Transverse colon (tissue), 4 donors: ENCODE measurements around the gene CAMTA1. TPM values are rescaled to one million over a fixed set of nuclear protein-coding genes. Genes with fewer than 3 reads are reported as not detected.
A peak's percentile ranks its signal among the peaks of the same experiment; 100 is the strongest.

Experiments
- DNase-seq: peaks from one replicate; pipeline ENCODE4 v3.0.0-alpha.2; 2019
- H3K27ac ChIP-seq, 4 donors: fragments of 200-600 bp; sonication (generic); 2 replicates each; pipeline ENCODE4 v1.5.1; 2016 to 2018; ENCODE audit warnings: inconsistent platforms in 4 of 4
- H3K27me3 ChIP-seq: fragments of 200-600 bp; sonication (generic); 2 replicates; pipeline ENCODE4 v1.5.1; 2017; ENCODE audit warnings: inconsistent platforms
- H3K36me3 ChIP-seq, 4 donors: fragments of 200-600 bp; sonication (generic); 2 replicates each; pipeline ENCODE4 v1.5.1; 2017 to 2019; ENCODE audit warnings: inconsistent platforms in 4 of 4
- H3K4me1 ChIP-seq, 4 donors: fragments of 200-600 bp; sonication (generic); 2 replicates each; pipeline ENCODE4 v1.5.1; 2017 to 2020; ENCODE audit warnings: inconsistent platforms in 4 of 4
- H3K4me3 ChIP-seq, 4 donors: fragments of 200-600 bp; sonication (generic); 1 replicate in 1 of 4; 2 replicates in 3 of 4; pipeline versions ENCODE4 v1.5.1 to v1.6.1; 2017 to 2019; ENCODE audit warnings: inconsistent platforms in 4 of 4
- H3K9me3 ChIP-seq, 2 donors: fragments of 200-600 bp; sonication (generic); 2 replicates each; pipeline ENCODE4 v1.5.1; 2017 to 2019; ENCODE audit warnings: inconsistent platforms in 2 of 2
- CTCF ChIP-seq, 5 experiments: fragments of 200-600 bp in 3 of 5; fragments of 450-650 bp in 2 of 5; sonication (generic) in 3 of 5; IDR thresholded peaks; 1 replicate in 2 of 5; 2 replicates in 3 of 5; pipeline ENCODE4 v1.5.1; 2016 to 2017; ENCODE audit warnings: antibody characterized with exemption in 5 of 5, inconsistent platforms in 3 of 5, mild to moderate bottlenecking in 2 of 5, moderate library complexity in 1 of 5
- EP300 ChIP-seq: sonication (generic); formaldehyde crosslinking; IDR thresholded peaks from one replicate; pipeline ENCODE4 v1.6.1; 2017; ENCODE audit warnings: antibody characterized with exemption, low read depth
- POLR2A ChIP-seq: fragments of 450-650 bp; IDR thresholded peaks from one replicate; pipeline ENCODE4 v1.6.1; 2016; ENCODE audit warnings: antibody characterized with exemption, mild to moderate bottlenecking, moderate library complexity
- POLR2AphosphoS5 ChIP-seq, 3 donors: sonication (generic); formaldehyde crosslinking; IDR thresholded peaks; one replicate each; pipeline ENCODE4 v1.6.1; 2016; ENCODE audit warnings: antibody characterized with exemption in 3 of 3
- WGBS, 2 donors: methylation state at CpG; one replicate each; pipeline ENCODE4 v1.1.5; 2018; ENCODE audit warnings: low coverage in 1 of 2; 5-methylcytosine and 5-hydroxymethylcytosine counted together
- in situ Hi-C, 4 donors: fragments of 200-750 bp; cut with MboI; loops; one replicate each; pipeline versions ENCODE4 v1.15.0 to v1.15.1; 2017; ENCODE audit warnings: low sequenced_read_pairs in 3 of 4, low pct_ligation_motif_present in 1 of 4, low pct_unique_long_range_greater_than_20kb in 1 of 4
- intact Hi-C: fragments of 100-400 bp; cut with DNase I; formaldehyde crosslinking; loops from one replicate; pipeline ENCODE4 v1.15.1; 2023; ENCODE audit warnings: low total_unique reads
- total RNA-seq, 4 donors: library from RNA; depleted of rRNA; stranded (reverse); fragments of >200 nt; gene quantifications; one replicate each; pipeline ENCODE4 v1.1.0, GENCODE V29; 2016

The CAMTA1 gene
- total RNA-seq, 4 donors from 2014 or later: 93.8 to 268 (median 130) TPM

- H3K27me3 ChIP-seq: no peaks in the 10 kb centered on the region
- TF ChIP-seq EP300 (no peak), POLR2A (no peak), CTCF (IDR thresholded peaks at IDR 0.05) (no peak), POLR2AphosphoS5 (IDR thresholded peaks at IDR 0.05) (no peak)
These were observed 2.0 kb upstream of the CAMTA1 start for GRCh38 chr1:6783221-6783620.

GRCh38 chr1:6783936-6784559, 1.2 kb upstream of the CAMTA1 start:
- 1 to 3% methylated on average over 5 to 23 of the region's 40 CpGs for WGBS, 2 donors
- no peak for DNase-seq
- Histone ChIP-seq H3K4me1 (peaks cover 4 to 28% (median 21%) of the 10 kb centered on the region in 4 donors), H3K27ac (peak overlapping the region; percentile 97 to 100 (median 98)), H3K27me3 (no peaks in the 10 kb centered on the region), H3K36me3 (no peaks in the 10 kb centered on the region), H3K9me3 (no peaks in the 10 kb centered on the region), H3K4me3 (peak overlapping the region; percentile 75 to 99 (median 84))
- in situ Hi-C loops: no loop called here
- intact Hi-C loops: no loop called here
- TF ChIP-seq CTCF (IDR thresholded peaks at IDR 0.05) (no peak), POLR2AphosphoS5 (IDR thresholded peaks at IDR 0.05) (peak in 1 of 3 donors; percentile 67)

More at GRCh38 chr1:6783221-6783620, 2.0 kb upstream of the CAMTA1 start:
- in situ Hi-C loops: no loop called here
- WGBS, 2 donors: 97 to 100% methylated on average over 2 to 4 of the region's 4 CpGs
- Histone ChIP-seq H3K9me3 (no peaks in the 10 kb centered on the region), H3K4me3 (peak overlapping the region in 1 of 4 donors; percentile 99), H3K27ac (peak overlapping the region in 2 of 4 donors; percentile 97 to 98), H3K36me3 (no peaks in the 10 kb centered on the region), H3K4me1 (peaks cover 4 to 22% (median 21%) of the 10 kb centered on the region in 4 donors)
- DNase-seq: no peak
- intact Hi-C loops: no loop called here

- Histone ChIP-seq H3K27me3 (no peaks in the 10 kb centered on the region), H3K4me3 (peak overlapping the region; percentile 75 to 99 (median 84)), H3K9me3 (no peaks in the 10 kb centered on the region), H3K4me1 (peaks cover 4 to 30% (median 21%) of the 10 kb centered on the region in 4 donors), H3K36me3 (no peaks in the 10 kb centered on the region), H3K27ac (peak overlapping the region; percentile 97 to 100 (median 98))
- peak; percentile 100 for DNase-seq
- WGBS, 2 donors: 0% methylated on average over 61 of the region's 79 CpGs; no CpG with 5 or more reads in 1 of the 2 donors
- intact Hi-C loops (no loop called here), in situ Hi-C loops (no loop called here)
- peak; percentile 96 for TF ChIP-seq POLR2A
- peak; percentile 83 to 97 (median 97) for TF ChIP-seq POLR2AphosphoS5 (IDR thresholded peaks at IDR 0.05)
- no peak for TF ChIP-seq CTCF (IDR thresholded peaks at IDR 0.05)
- no peak for TF ChIP-seq EP300
These were observed 515 bp upstream of the CAMTA1 start for GRCh38 chr1:6784560-6785317.

GRCh38 chr1:6785728-6786505, 663 bp downstream of the CAMTA1 start:
- 1% methylated on average over 43 of the region's 78 CpGs; no CpG with 5 or more reads in 1 of the 2 donors for WGBS, 2 donors
- in situ Hi-C loops: no loop called here
- peaks cover 4 to 30% (median 21%) of the 10 kb centered on the region in 4 donors for H3K4me1 ChIP-seq
- intact Hi-C loops: no loop called here
- H3K27ac ChIP-seq: peak overlapping the region; percentile 70 to 88 (median 80)
- H3K36me3 ChIP-seq: no peaks in the 10 kb centered on the region
- H3K9me3 ChIP-seq: no peaks in the 10 kb centered on the region
- TF ChIP-seq POLR2A (no peak), POLR2AphosphoS5 (IDR thresholded peaks at IDR 0.05) (no peak), EP300 (no peak), CTCF (IDR thresholded peaks at IDR 0.05) (no peak)
- H3K4me3 ChIP-seq: peak overlapping the region; percentile 63 to 98 (median 90)
- H3K27me3 ChIP-seq: no peaks in the 10 kb centered on the region
- DNase-seq: peak; percentile 49
